ENCODE data around the gene DAND5.
"Not testable (repeated sequence)": the region's sequence is repeated elsewhere in the genome, so short reads cannot be mapped to it uniquely, and the experiment has no call there.

Gene DAND5

GRCh38 chr19:12946092-12946721, 23.2 kb upstream of the DAND5 start:
- DNase-seq (ENCODE audit: low read depth in 3 of 3) = peak in 1 of 3 experiments; percentile 38

GRCh38 chr19:12946731-12947496, 22.5 kb upstream of the DAND5 start:
- no peak for DNase-seq (ENCODE audit: low read depth in 3 of 3)

- no peak for DNase-seq (ENCODE audit: low read depth in 3 of 3)
Observed at GRCh38 chr19:12947702-12948611, 21.4 kb upstream of the DAND5 start.

- DNase-seq (ENCODE audit: low read depth in 3 of 3) = no peak
Observed at GRCh38 chr19:12948612-12949362, 20.6 kb upstream of the DAND5 start.

- DNase-seq (ENCODE audit: low read depth in 3 of 3) = no peak
Observed at GRCh38 chr19:12949363-12950283, 19.8 kb upstream of the DAND5 start.

GRCh38 chr19:12952050-12952449, 17.3 kb upstream of the DAND5 start:
- DNase-seq (ENCODE audit: low read depth in 3 of 3) = not testable (repeated sequence)

GRCh38 chr19:12952488-12953137, 16.8 kb upstream of the DAND5 start:
- no peak for DNase-seq (ENCODE audit: low read depth in 3 of 3)

GRCh38 chr19:12953138-12953798, 16.1 kb upstream of the DAND5 start:
- no peak for DNase-seq (ENCODE audit: low read depth in 3 of 3)

GRCh38 chr19:12953799-12954611, 15.4 kb upstream of the DAND5 start:
- DNase-seq (ENCODE audit: low read depth in 3 of 3) = no peak

- no peak for DNase-seq (ENCODE audit: low read depth in 3 of 3)
Observed at GRCh38 chr19:12954612-12954962, 14.8 kb upstream of the DAND5 start.

- DNase-seq (ENCODE audit: low read depth in 3 of 3) = not testable (repeated sequence)
Observed at GRCh38 chr19:12955575-12955974, 13.8 kb upstream of the DAND5 start.

GRCh38 chr19:12955996-12956395, 13.4 kb upstream of the DAND5 start:
- no peak for DNase-seq (ENCODE audit: low read depth in 3 of 3)

- peak; percentile 65 to 81 (median 78) for DNase-seq (ENCODE audit: low read depth in 3 of 3)
Observed at GRCh38 chr19:12956446-12957388, 12.7 kb upstream of the DAND5 start, which contains the start of gene GADD45GIP1. Gene GADD45GIP1, minus strand, starts transcription at chr19:12957223. Its CDS starts 11 bp downstream, at chr19:12957212.

- not testable (repeated sequence) for DNase-seq (ENCODE audit: low read depth in 3 of 3)
Observed at GRCh38 chr19:12957389-12957952, 11.9 kb upstream of the DAND5 start.

- no peak for DNase-seq (ENCODE audit: low read depth in 3 of 3)
Observed at GRCh38 chr19:12959481-12959880, 9.9 kb upstream of the DAND5 start.

GRCh38 chr19:12965017-12965811, 4.2 kb upstream of the DAND5 start:
- peak; percentile 68 to 75 (median 72) for DNase-seq (ENCODE audit: low read depth in 3 of 3)

Measured in stimulated activated CD4-positive, alpha-beta T cell treated with anti-CD3 and anti-CD28 coated beads, TNF-alpha, amount 100 ng/mL, for 4 hours (primary cell).